GM11168 (cell line): Measurements from ENCODE around the gene FAM170B.

Experiments
- in situ Hi-C: fragments of 300-500 bp; cut with MboI; formaldehyde crosslinking; loops from one replicate; pipeline ENCODE4 v1.12.0; 2022; ENCODE audit warnings: low sequenced_read_pairs; ENCODE audit not compliant: unreplicated experiment

Gene FAM170B

DNA sequence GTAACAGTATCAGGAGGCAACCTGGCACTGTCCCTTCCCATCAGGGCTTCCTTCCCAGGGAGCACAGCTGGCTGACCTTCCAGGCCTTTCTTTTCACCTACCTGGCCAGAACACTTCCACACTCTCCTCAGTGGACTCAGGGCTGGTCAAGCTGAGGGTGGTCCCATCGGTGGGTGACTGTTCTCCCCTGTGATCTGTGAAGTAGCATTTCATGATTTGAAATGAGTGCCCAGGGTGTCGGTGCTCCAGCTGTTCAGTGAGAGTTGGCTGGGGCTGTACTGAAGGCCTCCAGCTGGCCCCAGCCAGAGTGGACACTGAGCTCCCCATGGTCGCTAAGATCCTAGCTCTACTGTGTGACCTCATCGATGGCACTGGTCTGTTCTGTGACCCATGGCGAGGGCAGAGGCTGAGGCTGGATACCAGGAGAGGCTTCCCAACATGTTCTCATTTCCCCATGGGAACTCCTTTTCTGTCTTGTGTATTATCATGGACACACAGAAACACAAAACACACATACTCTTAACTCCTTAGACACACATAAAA lies at the start of gene FAM170B:
Gene FAM170B, minus strand, starts transcription at position 316 of the 543 bp plus-strand sequence. Its CDS starts 103 bp downstream, at position 213.
- in situ Hi-C loops = no loop called here

DNA sequence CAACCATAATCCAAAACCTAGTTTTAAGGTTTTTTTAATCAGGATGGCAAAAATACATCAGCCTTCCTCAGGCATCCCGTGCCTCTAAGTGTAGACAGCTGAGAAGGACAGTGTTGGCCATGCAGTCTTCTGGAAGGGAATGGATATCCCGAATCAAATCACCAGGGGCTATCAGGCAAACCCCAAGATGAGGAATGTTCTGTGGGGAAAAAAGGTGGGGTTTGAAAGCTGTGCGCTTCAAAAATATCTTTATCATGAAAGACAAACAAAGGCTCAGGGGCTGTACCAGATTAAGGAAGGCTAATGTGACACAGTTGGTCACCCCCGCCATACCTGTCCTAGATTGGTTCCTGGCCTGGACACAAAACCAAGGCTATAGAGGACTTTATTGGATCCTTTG lies 49.0 kb upstream of the FAM170B start:
- in situ Hi-C loops = no loop called here

DNA sequence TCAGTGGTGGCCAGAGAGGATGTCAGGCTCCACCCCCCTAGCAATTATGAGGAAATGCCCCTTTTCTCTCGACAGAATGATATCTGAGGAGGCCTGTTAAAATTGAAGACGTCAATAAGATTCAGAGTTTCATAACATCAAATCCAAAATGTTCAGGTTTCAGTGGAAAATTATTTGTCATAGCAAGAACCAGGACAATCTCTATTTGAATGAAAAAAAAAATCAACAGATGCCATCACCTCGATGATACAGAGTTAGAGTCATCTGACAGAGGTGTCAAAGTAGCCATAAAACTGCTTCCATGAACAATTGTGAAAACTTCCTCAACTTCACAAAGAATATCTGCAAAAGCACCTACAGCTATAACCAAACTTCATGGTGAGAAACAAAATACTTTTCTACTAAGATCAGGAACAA lies 46.6 kb upstream of the FAM170B start:
- in situ Hi-C loops = no loop called here

- in situ Hi-C loops = no loop called here
Observed at GRCh38 chr10:49179699-49180443, 46.0 kb upstream of the FAM170B start.

GRCh38 chr10:49178489-49179471 lies 45.0 kb upstream of the FAM170B start:
- in situ Hi-C loops = no loop called here

DNA sequence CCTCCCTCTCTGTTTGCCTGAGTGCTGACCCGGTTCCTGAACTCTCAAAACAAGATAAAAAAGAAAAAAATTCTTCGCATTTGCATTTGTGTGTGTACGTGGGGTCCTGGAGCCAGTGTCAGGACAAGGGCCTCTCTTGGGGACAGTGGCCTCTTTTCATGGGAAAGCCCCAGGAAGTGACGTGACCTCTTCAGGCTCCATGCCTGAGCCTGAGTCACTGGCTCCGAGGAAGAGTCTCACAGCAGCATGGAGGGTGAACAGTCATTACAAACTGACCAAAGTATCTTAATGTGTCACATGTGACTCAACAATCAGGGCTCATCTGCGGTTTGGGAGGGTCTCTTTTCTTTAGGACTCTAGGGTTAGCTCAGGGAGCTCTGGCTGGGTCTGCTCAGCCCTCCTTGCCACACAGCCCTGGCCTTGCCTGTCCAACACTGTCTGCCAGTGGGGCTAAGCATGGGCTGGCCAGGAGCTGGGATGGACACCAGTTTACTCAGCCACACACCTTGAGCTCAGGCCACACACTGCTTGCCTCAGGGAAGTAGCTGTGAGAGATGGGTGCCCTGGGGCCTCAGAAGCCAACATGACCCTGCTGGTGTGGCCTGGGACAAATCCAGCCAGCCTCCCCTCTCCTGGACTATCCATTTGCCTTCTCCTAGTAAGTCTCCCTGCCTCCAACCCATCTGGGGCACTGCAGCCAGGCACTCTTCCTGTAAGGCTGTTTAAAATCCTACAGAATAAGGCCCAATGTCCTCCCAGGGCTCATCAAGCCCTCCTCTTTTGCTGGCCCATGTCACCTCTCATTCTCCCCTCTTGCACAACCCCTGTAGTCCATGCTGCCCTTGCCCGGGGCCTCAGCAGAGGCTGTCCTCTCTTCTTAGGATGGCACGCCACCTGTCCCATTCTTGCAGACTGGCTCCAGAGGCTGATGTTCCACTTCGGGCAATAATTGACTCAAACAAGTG lies 43.9 kb upstream of the FAM170B start:
- in situ Hi-C loops = no loop called here

DNA sequence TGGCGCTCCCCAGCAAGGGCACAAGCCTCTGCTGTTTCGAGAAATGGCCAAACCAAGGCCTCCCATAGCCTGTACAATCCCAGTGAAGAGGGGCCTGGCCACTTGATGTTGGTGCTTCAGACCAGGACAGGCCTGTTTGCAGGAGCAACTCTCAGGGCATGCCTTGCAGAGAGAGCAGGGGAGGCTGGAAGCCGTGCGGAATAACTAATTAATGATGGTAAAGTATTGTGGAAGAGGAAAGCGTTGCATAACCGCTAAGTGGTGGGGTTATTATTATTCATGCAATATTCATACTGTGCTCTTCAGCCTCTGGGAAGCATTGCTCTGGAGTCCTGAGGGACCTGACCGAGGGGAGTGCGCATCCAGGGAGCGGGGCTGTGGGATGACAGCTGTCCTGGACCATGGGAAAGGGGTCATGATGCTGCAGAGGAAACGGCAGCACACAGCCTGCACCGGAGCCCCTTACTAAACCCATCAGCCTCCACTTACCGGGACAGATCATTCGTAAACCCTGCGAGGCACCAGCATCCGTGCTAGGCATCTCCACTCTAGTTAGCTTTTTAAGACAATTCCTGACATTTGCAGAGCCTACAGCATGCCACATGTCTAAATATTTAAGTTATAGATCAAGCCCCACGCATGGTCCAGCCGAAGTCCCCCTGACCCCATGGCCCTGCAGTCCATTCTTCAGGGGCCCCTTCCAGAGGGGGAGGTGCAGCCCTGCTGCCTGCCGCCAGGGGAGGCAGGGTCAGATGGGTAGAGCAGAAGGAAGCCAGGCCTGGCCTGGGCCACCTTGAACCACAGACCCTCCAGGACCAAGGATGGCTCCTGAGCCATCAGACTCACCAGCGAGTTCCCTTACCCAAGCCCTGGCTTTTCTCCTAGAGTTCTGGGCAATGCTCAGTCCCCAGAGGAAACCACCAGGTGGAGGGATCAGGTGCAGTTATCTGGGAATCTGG lies 42.8 kb upstream of the FAM170B start:
- in situ Hi-C loops = no loop called here

GRCh38 chr10:49175587-49176309 lies 41.9 kb upstream of the FAM170B start:
- in situ Hi-C loops = no loop called here

DNA sequence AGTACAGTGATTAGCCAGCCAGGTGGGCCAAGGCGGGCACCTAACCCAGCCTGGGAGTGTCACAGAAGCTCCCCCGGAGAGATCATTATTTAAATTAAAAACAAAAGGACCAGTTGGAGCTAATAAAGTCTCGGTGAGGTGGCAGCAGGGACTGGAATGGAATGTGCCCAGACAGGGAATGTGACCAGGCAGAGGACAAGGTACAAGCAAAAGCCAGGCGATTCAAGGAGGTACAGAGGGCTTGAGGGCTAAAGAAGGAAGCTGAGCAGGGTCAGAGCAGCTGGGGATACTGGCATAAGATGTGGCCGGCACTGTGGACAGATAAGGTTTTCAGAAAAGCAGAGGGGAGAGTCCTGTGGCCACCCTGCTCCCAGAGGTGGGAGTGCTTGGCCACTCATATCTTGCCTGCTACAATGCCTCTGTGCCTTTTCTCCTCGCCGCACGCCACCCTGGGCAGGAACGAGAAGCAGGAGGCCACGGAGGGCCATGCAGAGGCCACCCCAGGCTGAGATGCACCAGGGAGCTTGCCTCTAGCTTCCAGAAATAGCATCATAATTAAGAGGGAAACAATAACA lies 41.2 kb upstream of the FAM170B start:
- in situ Hi-C loops = no loop called here

GRCh38 chr10:49174261-49174925 lies 40.6 kb upstream of the FAM170B start:
- in situ Hi-C loops = no loop called here

DNA sequence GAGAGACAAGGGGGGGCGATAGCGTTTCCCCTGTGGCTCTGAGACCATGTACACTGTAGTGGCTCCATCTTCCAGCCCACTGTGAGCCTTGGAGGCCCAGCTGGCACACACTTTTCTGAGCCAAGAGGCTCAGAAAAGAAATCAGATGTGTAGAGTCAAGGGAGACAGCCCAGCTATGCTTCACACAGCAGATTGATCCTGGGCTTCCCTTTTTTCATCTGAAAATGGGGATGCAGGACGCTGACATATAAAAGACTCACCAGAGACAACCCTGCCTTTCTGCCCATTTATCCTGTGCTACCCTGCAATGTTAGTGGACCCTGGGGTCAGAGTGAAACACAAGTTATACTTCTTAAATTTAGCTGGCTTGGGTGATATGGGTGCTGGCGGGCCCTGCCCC lies 40.0 kb upstream of the FAM170B start:
- in situ Hi-C loops = no loop called here

DNA sequence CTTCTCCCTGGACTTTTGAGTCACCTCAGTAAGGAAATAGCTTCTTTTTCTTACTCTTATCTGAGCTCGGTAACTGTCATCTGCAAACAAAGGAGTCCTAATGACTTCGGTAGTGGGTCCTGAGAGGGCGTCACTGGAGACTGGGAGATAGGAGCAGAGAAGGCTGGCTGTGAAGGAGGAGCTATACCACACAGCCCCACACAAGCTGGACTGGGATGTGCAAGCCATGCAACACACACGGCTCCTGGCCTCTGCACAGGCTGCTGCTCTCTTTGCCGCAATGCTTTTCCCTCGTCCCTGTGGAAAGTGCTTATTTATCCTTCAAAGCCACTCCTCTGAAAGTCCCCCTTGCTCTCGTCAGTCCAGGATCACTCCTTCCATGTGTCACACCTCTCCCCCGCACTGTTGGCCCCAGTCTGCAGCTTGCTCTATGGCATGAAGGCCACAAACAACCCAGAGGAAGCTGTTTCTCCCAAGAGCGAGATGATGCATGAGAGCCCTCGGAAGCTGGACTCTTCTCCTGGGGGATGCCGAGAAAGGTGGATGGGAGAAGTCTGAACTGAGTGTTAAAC lies 39.5 kb upstream of the FAM170B start:
- in situ Hi-C loops = no loop called here

- in situ Hi-C loops = no loop called here
Observed at GRCh38 chr10:49172777-49173132, 38.9 kb upstream of the FAM170B start.

- in situ Hi-C loops = no loop called here
Observed at GRCh38 chr10:49172061-49172776, 38.4 kb upstream of the FAM170B start.

- in situ Hi-C loops = no loop called here
Observed at GRCh38 chr10:49171326-49172060, 37.7 kb upstream of the FAM170B start.
